GM12878 (cell line): ENCODE measurements around the gene ISG20L2.

ENCODE experiments used
- HSF1 ChIP-seq: fragments of 150-350 bp; IDR thresholded peaks from 2 replicates; pipeline ENCODE4 v1.6.1; 2014; ENCODE audit warnings: mild to moderate bottlenecking, low read depth, low read length
- NFYB ChIP-seq: IDR thresholded peaks from 2 replicates; pipeline ENCODE4 v1.6.1; 2011; ENCODE audit warnings: low read depth, mild to moderate bottlenecking, low read length, improper control_type of control experiment, moderate library complexity; ENCODE audit not compliant: insufficient read depth
- TCF12 ChIP-seq: IDR thresholded peaks from 2 replicates; pipeline ENCODE4 v1.6.1; 2011; ENCODE audit warnings: low read depth, mild to moderate bottlenecking, low read length

DNA sequence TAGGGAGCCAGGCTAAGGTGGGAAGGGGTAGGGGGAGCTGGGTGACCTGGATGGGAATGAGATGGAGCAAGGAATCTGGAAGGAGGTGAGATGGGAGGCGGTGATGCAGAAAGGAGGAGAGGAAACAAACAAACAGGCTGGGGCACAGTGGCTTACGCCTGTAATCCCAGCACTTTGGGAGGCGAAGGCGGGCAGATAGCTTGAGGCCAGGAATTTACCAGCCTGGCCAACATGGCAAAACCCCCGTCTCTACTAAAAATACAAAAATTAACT lies 33.9 kb downstream of the ISG20L2 start:
- no peak for TF ChIP-seq NFYB
- TF ChIP-seq TCF12: no peak
- no peak for TF ChIP-seq HSF1
